Retinal pigment epithelial cell (primary cell): ENCODE measurements around the gene GALK2.
A peak's percentile ranks its signal among the peaks of the same experiment; 100 is the strongest.

ENCODE experiments used
- DNase-seq: peaks from one replicate; pipeline ENCODE4 v3.0.0-alpha.2; 2010; ENCODE audit warnings: low read depth
- H3K4me3 ChIP-seq: 2 replicates; pipeline ENCODE4 v1.5.1; 2011; ENCODE audit warnings: mild to moderate bottlenecking, low read length, control low read depth, moderate library complexity
- TF ChIP-seq, protein P1 (sequence below): conservative IDR thresholded peaks from 2 replicates; pipeline ENCODE4 v1.5.1; 2011; ENCODE audit warnings: low read depth, low read length, control low read depth, inconsistent platforms

GALK2 gene

DNA sequence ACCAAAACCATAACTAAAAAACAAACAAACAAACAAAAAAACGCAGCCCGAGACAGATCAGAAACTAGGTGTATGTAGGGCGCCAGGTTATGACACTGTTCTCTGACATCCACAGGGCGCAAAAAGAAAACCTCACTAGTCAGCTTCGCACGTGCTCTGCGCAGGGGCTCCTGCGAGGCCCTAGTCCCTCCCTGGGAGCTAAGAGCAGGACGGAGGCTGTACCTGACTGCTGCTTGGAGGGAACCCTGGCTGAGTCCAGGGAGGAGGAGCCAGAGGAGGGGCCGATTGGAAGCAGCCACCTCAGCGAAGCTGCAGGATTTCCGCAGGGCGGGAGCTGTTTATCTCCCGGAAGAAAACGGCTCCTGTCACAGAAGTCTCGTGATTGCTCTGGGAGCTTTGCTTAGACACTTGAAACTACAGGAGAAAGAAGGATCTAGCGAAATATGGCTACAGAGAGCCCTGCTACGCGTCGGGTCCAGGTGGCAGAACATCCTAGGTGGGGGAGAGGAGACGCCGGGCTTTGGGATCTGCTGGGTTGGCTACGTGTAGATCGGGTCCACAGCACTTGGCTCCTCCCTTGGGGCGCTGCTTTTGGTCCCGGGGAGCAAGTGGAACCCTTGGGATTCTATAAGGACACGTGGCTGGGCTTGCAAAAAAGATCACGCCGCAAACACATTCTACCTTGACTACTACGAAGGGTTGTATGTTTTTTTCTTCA, at the start of gene GALK2:
Gene GALK2, plus strand, starts transcription at position 368 of the 718 bp plus-strand sequence. Its CDS starts 76 bp downstream, at position 444.
- DNase-seq, result peak; percentile 77
- H3K4me3 ChIP-seq, result peak within 1 kb of the TSS; percentile 75
- TF ChIP-seq, protein P1, sequence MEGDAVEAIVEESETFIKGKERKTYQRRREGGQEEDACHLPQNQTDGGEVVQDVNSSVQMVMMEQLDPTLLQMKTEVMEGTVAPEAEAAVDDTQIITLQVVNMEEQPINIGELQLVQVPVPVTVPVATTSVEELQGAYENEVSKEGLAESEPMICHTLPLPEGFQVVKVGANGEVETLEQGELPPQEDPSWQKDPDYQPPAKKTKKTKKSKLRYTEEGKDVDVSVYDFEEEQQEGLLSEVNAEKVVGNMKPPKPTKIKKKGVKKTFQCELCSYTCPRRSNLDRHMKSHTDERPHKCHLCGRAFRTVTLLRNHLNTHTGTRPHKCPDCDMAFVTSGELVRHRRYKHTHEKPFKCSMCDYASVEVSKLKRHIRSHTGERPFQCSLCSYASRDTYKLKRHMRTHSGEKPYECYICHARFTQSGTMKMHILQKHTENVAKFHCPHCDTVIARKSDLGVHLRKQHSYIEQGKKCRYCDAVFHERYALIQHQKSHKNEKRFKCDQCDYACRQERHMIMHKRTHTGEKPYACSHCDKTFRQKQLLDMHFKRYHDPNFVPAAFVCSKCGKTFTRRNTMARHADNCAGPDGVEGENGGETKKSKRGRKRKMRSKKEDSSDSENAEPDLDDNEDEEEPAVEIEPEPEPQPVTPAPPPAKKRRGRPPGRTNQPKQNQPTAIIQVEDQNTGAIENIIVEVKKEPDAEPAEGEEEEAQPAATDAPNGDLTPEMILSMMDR, result no peak

GRCh38 chr15:49120832-49121231, 49.2 kb upstream of the GALK2 start:
- DNase-seq, result no peak
- no peak overlapping the region for H3K4me3 ChIP-seq
- TF ChIP-seq, protein P1, result no peak

- H3K4me3 ChIP-seq, result no peak overlapping the region
- DNase-seq, result no peak
- TF ChIP-seq, protein P1, result no peak
Measured at GRCh38 chr15:49121901-49122300, 48.1 kb upstream of the GALK2 start.

GRCh38 chr15:49122541-49123062, 47.4 kb upstream of the GALK2 start:
- DNase-seq, result no peak
- H3K4me3 ChIP-seq, result no peak overlapping the region
- TF ChIP-seq, protein P1, result no peak

DNA sequence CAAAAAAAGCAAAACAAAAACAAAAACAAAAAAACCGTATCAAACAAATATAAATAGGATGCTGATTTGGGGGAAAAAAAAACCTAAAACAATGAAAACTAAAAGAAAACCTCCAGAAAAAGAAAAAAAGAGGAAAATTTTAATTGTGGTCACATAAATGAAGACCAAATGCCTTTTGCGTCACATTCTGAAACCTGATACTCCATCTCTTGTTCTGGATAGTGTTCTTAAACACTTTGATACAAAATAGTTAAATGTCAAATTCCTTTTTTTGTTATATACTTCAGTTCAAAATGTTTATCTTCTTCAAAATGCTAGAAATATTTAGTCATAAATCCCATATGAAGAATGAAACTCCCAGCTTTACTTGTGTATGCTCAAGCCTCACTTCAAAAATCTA, 45.7 kb upstream of the GALK2 start:
- no peak for DNase-seq
- TF ChIP-seq, protein P1, result no peak
- H3K4me3 ChIP-seq, result no peak overlapping the region

GRCh38 chr15:49131403-49131802, 38.6 kb upstream of the GALK2 start:
- TF ChIP-seq, protein P1, result no peak
- DNase-seq, result no peak
- H3K4me3 ChIP-seq, result no peak overlapping the region
